PC-3 (cell line): Measurements from ENCODE around the gene SELENOM. TPM values are rescaled to one million over a fixed set of nuclear protein-coding genes. Genes with fewer than 3 reads are reported as not detected.

Source experiments
- ATAC-seq: fragments of 200-7000 bp; cut with Tn5 transposase; 2 replicates; pipeline ENCODE4 v1.9.1; 2020; ENCODE audit warnings: mild to moderate bottlenecking, moderate library complexity
- BruUV-seq: library from RNA; stranded (reverse); fragments of 400-500 nt; replicated peaks from 2 replicates; lab custom pipeline; 2021; lab: Mats Ljungman, UMichigan
- CTCF ChIA-PET: fragments of 300-600 bp; sonication (Branson Sonifier 250); formaldehyde crosslinking; loops from one replicate; lab custom pipeline; 2022; ENCODE audit warnings: antibody characterized with exemption; lab: Charles Lee
- POLR2A ChIA-PET: fragments of 300-600 bp; sonication (Branson Sonifier 250); formaldehyde crosslinking; loops from one replicate; lab custom pipeline; 2022; ENCODE audit warnings: antibody characterized with exemption; ENCODE audit not compliant: unreplicated experiment; lab: Charles Lee
- DNase-seq: peaks from one replicate; pipeline ENCODE4 v3.0.0-alpha.2; 2015
- H2AFZ ChIP-seq: fragments of 300-600 bp; sonication (generic); 2 replicates; pipeline ENCODE4 v1.6.0; 2016; ENCODE audit warnings: antibody characterized with exemption, low read length
- H3F3A ChIP-seq: fragments of 300-600 bp; sonication (generic); one replicate; pipeline ENCODE4 v1.6.0; 2017; ENCODE audit warnings: antibody characterized with exemption, low read length, control low read depth, mild to moderate bottlenecking; ENCODE audit not compliant: unreplicated experiment
- H3K27ac ChIP-seq: fragments of 300-600 bp; sonication (generic); 2 replicates; pipeline ENCODE4 v1.5.1; 2016; ENCODE audit warnings: mild to moderate bottlenecking, low read length
- H3K27me3 ChIP-seq: fragments of 300-600 bp; sonication (generic); 2 replicates; pipeline ENCODE4 v1.6.1; 2016; ENCODE audit warnings: low read length, mixed read lengths
- H3K36me3 ChIP-seq: fragments of 300-600 bp; sonication (generic); 2 replicates; pipeline ENCODE4 v1.6.1; 2016; ENCODE audit warnings: low read depth, mixed run types, low read length, mixed read lengths
- H3K4me1 ChIP-seq: fragments of 300-600 bp; sonication (generic); 2 replicates; pipeline ENCODE4 v1.5.1; 2016; ENCODE audit warnings: low read length; ENCODE audit not compliant: insufficient read depth
- H3K4me2 ChIP-seq: fragments of 300-600 bp; sonication (generic); 2 replicates; pipeline ENCODE4 v1.6.0; 2016; ENCODE audit warnings: low read length
- H3K4me3 ChIP-seq: fragments of 300-600 bp; sonication (generic); 2 replicates; pipeline ENCODE4 v1.5.1; 2016; ENCODE audit warnings: mild to moderate bottlenecking, low read length, mixed read lengths
- H3K79me2 ChIP-seq: fragments of 300-600 bp; sonication (generic); 2 replicates; pipeline ENCODE4 v1.6.1; 2017; ENCODE audit warnings: low read length, mixed read lengths
- H3K9ac ChIP-seq: fragments of 300-600 bp; sonication (generic); 2 replicates; pipeline ENCODE4 v1.6.0; 2016; ENCODE audit warnings: mild to moderate bottlenecking, low read length
- H3K9me2 ChIP-seq: fragments of 300-600 bp; sonication (generic); replicated peaks from 2 replicates; pipeline ENCODE4 v1.6.1; 2016; ENCODE audit warnings: mixed run types, low read length, mixed read lengths
- H3K9me3 ChIP-seq: fragments of 300-600 bp; sonication (generic); 2 replicates; pipeline ENCODE4 v1.6.1; 2016; ENCODE audit warnings: low read length, mixed read lengths
- H4K20me1 ChIP-seq: fragments of 300-600 bp; sonication (generic); 2 replicates; pipeline ENCODE4 v1.6.1; 2016; ENCODE audit warnings: low read length, mixed read lengths
- CTCF ChIP-seq: fragments of 300-600 bp; sonication (generic); conservative IDR thresholded peaks from 2 replicates; pipeline ENCODE4 v1.5.1; 2017; ENCODE audit warnings: antibody characterized with exemption, low read depth, mild to moderate bottlenecking, low read length
- EZH2 ChIP-seq: fragments of 300-600 bp; sonication (generic); IDR thresholded peaks from one replicate; pipeline ENCODE4 v1.6.1; 2017; ENCODE audit warnings: antibody characterized with exemption, mild to moderate bottlenecking, low read length; ENCODE audit not compliant: unreplicated experiment
- EZH2phosphoT487 ChIP-seq: fragments of 300-600 bp; sonication (generic); IDR thresholded peaks from 2 replicates; pipeline ENCODE4 v1.6.1; 2018; ENCODE audit warnings: mild to moderate bottlenecking, antibody characterized with exemption, low read length, borderline replicate concordance
- intact Hi-C: fragments of 100-400 bp; cut with micrococcal nuclease; formaldehyde crosslinking; loops from 2 replicates; pipeline ENCODE4 v1.9.0; 2023
- total RNA-seq: library from RNA; depleted of rRNA; stranded (reverse); fragments of >200 nt; gene quantifications from 2 replicates; pipeline ENCODE4 v1.2.3, GENCODE V29; 2014

Gene SELENOM
- total RNA-seq, 1 experiment from 2014 or later = 36.8 TPM

DNA sequence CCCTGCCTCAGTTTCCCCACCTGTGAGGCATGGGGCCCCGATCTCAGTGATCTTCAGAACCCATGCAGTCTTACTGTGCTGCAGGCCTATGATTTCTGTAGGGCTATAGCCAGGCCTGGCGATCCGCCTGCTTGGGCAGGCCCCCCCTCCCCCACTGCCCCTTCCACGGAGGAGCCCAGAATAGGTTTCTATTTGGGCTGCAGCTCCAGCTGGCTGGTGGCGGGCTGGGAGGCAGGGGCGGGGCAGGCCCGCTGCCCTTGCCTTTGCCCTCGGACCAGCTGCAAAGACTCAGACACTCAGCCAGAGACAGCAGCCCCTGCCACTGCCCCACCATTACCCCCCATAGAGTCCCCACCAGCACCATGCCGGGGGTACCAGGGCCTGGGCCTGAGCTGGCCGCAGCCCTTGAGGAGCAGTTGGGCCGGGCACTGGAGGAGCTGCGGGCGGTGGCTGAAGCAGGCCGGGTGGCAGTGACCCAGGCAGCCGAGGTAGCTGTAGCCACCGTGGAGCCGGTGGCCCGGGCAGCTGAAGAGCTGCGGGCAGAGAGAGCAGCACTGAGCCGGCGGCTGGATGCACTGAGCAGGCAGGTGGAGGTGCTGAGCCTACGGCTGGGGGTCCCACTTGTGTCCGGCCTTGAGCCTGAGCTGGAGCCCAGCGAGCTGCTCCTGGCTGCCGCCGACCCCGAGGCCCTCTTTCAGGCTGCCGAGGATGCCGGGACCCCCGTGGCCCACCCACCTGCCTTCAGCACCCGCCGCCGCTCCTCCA, 14.1 kb downstream of the SELENOM start:
- H3F3A ChIP-seq = no peaks in the 10 kb centered on the region
- intact Hi-C loops = no loop called here
- no peaks in the 10 kb centered on the region for H4K20me1 ChIP-seq
- H3K36me3 ChIP-seq = peaks cover 32% of the 10 kb centered on the region; the same call in 1 of the 2 replicates
- BruUV-seq = no TSS peak
- no peaks in the 10 kb centered on the region for H3K27me3 ChIP-seq
- no peak overlapping the region for H2AFZ ChIP-seq
- no peaks in the 10 kb centered on the region for H3K4me1 ChIP-seq
- CTCF ChIA-PET = no interaction called here
- H3K79me2 ChIP-seq = no peaks in the 10 kb centered on the region
- no peak for ATAC-seq
- no peak overlapping the region for H3K4me3 ChIP-seq
- DNase-seq = no peak
- H3K9me3 ChIP-seq = no peaks in the 10 kb centered on the region
- H3K9me2 ChIP-seq = no peaks in the 10 kb centered on the region
- H3K4me2 ChIP-seq = no peak overlapping the region
- no peak overlapping the region for H3K27ac ChIP-seq
- TF ChIP-seq EZH2 = no peak
- TF ChIP-seq EZH2phosphoT487 = no peak
- no peak for TF ChIP-seq CTCF
- no peak overlapping the region for H3K9ac ChIP-seq
- POLR2A ChIA-PET = no interaction called here

DNA sequence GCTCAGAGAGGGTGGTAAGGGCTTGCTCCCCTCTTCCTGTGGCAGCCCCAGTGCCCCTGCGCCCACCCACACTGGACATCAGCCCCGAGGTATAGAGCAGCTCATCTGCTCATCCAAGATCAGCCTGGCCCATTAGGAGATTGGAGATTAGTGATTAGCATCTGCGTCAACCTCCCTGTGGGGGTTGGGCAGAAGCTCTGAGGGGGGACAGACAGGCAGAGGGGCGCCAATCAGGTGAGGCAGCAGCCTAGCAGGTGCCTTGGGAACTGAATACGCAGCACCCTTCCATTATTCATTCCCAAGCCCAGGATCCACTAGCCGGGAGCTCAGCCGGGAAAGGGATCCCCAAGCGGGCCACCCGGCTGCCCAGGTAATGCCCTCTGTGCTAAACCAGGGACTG, 15.2 kb downstream of the SELENOM start:
- Histone ChIP-seq H3K9ac (no peak overlapping the region), H3K9me3 (no peaks in the 10 kb centered on the region), H3K27ac (no peak overlapping the region), H3K4me2 (no peak overlapping the region), H3F3A (no peaks in the 10 kb centered on the region), H3K9me2 (no peaks in the 10 kb centered on the region), H4K20me1 (no peaks in the 10 kb centered on the region), H2AFZ (no peak overlapping the region), H3K79me2 (no peaks in the 10 kb centered on the region), H3K27me3 (no peaks in the 10 kb centered on the region), H3K36me3 (peaks cover 27% of the 10 kb centered on the region; the same call in 1 of the 2 replicates), H3K4me1 (no peaks in the 10 kb centered on the region), H3K4me3 (no peak overlapping the region)
- DNase-seq = no peak
- no TSS peak for BruUV-seq
- intact Hi-C loops = no loop called here
- no peak for ATAC-seq
- POLR2A ChIA-PET = no interaction called here
- CTCF ChIA-PET = no interaction called here
- TF ChIP-seq EZH2 (no peak), CTCF (no peak), EZH2phosphoT487 (no peak)
